RWPE2 (cell line): ENCODE measurements around the gene TSPAN18.

Experiments
- ATAC-seq: fragments of 200-7000 bp; cut with Tn5 transposase; 3 replicates; pipeline ENCODE4 v1.9.1; 2021; ENCODE audit warnings: low read depth
- DNase-seq: peaks from one replicate; pipeline ENCODE4 v3.0.0-alpha.2; 2020; ENCODE audit warnings: low spot score
- H3K27ac ChIP-seq: fragments of 450-650 bp; 2 replicates; pipeline ENCODE4 v1.5.1; 2017; ENCODE audit warnings: mild to moderate bottlenecking; ENCODE audit not compliant: poor library complexity, severe bottlenecking
- H3K27me3 ChIP-seq: fragments of 250-450 bp; sonication (Bioruptor Pico); 2 replicates; pipeline ENCODE4 v1.5.1; 2021; ENCODE audit warnings: mild to moderate bottlenecking, moderate library complexity; ENCODE audit not compliant: insufficient read depth, poor library complexity, severe bottlenecking
- H3K36me3 ChIP-seq: fragments of 250-450 bp; sonication (Bioruptor Pico); 2 replicates; pipeline ENCODE4 v1.5.1; 2020; ENCODE audit warnings: low read depth, mild to moderate bottlenecking, moderate library complexity
- H3K4me1 ChIP-seq: fragments of 250-450 bp; sonication (Bioruptor Pico); 2 replicates; pipeline ENCODE4 v1.5.1; 2021; ENCODE audit warnings: mild to moderate bottlenecking, moderate library complexity; ENCODE audit not compliant: insufficient read depth, poor library complexity, severe bottlenecking
- H3K4me3 ChIP-seq: fragments of 250-450 bp; sonication (Bioruptor Pico); 2 replicates; pipeline ENCODE4 v1.5.1; 2021; ENCODE audit warnings: mild to moderate bottlenecking, moderate library complexity; ENCODE audit not compliant: severe bottlenecking
- H3K9me3 ChIP-seq: fragments of 250-450 bp; sonication (Bioruptor Pico); 2 replicates; pipeline ENCODE4 v1.5.1; 2021; ENCODE audit warnings: mild to moderate bottlenecking, moderate library complexity; ENCODE audit not compliant: severe bottlenecking
- CTCF ChIP-seq: fragments of 450-650 bp; IDR thresholded peaks from one replicate; pipeline ENCODE4 v1.5.1; 2017; ENCODE audit warnings: mild to moderate bottlenecking, moderate library complexity; ENCODE audit not compliant: poor library complexity, severe bottlenecking

TSPAN18 gene

GRCh38 chr11:44754876-44755555 lies 28.3 kb downstream of the TSPAN18 start:
- no peak for TF ChIP-seq CTCF
- H3K9me3 ChIP-seq = no peaks in the 10 kb centered on the region
- no peak for ATAC-seq
- DNase-seq = no peak
- H3K4me1 ChIP-seq = no peaks in the 10 kb centered on the region
- no peaks in the 10 kb centered on the region for H3K36me3 ChIP-seq
- H3K4me3 ChIP-seq = no peak overlapping the region
- no peaks in the 10 kb centered on the region for H3K27me3 ChIP-seq
- H3K27ac ChIP-seq = no peak overlapping the region

GRCh38 chr11:44755556-44756523 lies 29.1 kb downstream of the TSPAN18 start:
- no peaks in the 10 kb centered on the region for H3K27me3 ChIP-seq
- no peak for DNase-seq
- ATAC-seq = no peak
- H3K4me1 ChIP-seq = peaks cover 3% of the 10 kb centered on the region
- no peaks in the 10 kb centered on the region for H3K36me3 ChIP-seq
- no peaks in the 10 kb centered on the region for H3K9me3 ChIP-seq
- TF ChIP-seq CTCF = no peak
- H3K4me3 ChIP-seq = no peak overlapping the region
- H3K27ac ChIP-seq = no peak overlapping the region

- ATAC-seq (no peak), DNase-seq (no peak)
- no peaks in the 10 kb centered on the region for H3K27me3 ChIP-seq
- no peak overlapping the region for H3K4me3 ChIP-seq
- H3K4me1 ChIP-seq = peaks cover 3% of the 10 kb centered on the region
- no peaks in the 10 kb centered on the region for H3K36me3 ChIP-seq
- no peak overlapping the region for H3K27ac ChIP-seq
- TF ChIP-seq CTCF = no peak
- no peaks in the 10 kb centered on the region for H3K9me3 ChIP-seq
These were observed 32.2 kb downstream of the TSPAN18 start for GRCh38 chr11:44758983-44759382.

- DNase-seq (no peak), ATAC-seq (no peak)
- Histone ChIP-seq H3K27me3 (no peaks in the 10 kb centered on the region), H3K4me1 (peaks cover 3% of the 10 kb centered on the region), H3K9me3 (no peaks in the 10 kb centered on the region), H3K27ac (no peak overlapping the region), H3K36me3 (no peaks in the 10 kb centered on the region), H3K4me3 (no peak overlapping the region)
- TF ChIP-seq CTCF = no peak
These were observed 33.1 kb downstream of the TSPAN18 start for GRCh38 chr11:44759743-44760476.
